ENCODE data around the gene PCGF5. TPM values are rescaled to one million over a fixed set of nuclear protein-coding genes. Genes with fewer than 3 reads are reported as not detected.

PCGF5 gene
- total and polyA plus RNA-seq, 2 experiments from 2014 or later = 7.7 to 8.7 TPM

DNA sequence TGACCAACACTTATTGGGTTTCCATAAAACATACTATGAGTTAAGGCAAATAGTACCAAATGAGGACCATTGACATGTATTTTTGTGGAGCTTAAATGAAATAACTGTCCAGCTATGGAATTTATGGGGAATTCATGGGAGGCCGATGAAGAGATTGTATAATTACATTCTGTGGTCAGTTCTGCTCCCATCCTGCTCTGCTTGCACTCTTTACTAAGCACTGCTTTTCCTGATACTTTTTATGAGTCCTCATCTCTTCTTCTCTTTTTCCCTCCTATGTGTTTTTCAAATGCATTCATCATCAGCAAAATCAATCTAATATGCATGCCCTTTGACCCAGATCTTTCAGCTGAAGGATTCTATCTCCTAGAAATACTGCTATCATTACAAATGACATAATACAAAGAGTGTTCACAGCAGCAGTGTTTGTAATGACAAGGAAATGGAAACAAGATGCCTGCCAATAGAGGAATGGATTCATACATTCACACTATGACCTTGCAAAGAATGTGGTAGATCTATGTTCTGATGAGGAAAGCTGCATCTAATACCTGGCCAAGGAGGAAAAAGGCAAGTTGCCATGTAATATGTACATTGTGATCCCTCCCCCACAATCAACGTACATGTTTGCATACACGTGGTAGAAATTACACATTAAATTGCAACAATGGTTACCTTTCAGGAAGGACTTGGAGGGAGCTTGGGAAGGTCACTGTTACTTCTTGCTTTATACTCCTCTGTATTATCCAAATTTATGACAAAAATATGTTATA lies 73.9 kb downstream of the PCGF5 start:
- Histone ChIP-seq H2AFZ (no peak overlapping the region), H3K4me1 (ENCODE audit: insufficient read depth) (peaks cover 7% of the 10 kb centered on the region; the same call in 1 of the 2 replicates), H3K36me3 (ENCODE audit: insufficient read depth) (no peaks in the 10 kb centered on the region), H3K27me3 (ENCODE audit: insufficient read depth) (0 out of 2 replicates have a peak, but pooled peaks cover 4% of the 10 kb centered on the region), H3K4me2 (no peak overlapping the region), H3K4me3 (no peak overlapping the region), H3K79me2 (replicated peaks; ENCODE audit: insufficient read depth) (no peaks in the 10 kb centered on the region), H3K9me2 (ENCODE audit: insufficient read depth) (no peaks in the 10 kb centered on the region), H3K27ac (ENCODE audit: low read depth) (no peak overlapping the region), H4K20me1 (replicated peaks; ENCODE audit: insufficient read depth) (no peaks in the 10 kb centered on the region), H3F3A (replicated peaks; ENCODE audit: low read depth) (no peaks in the 10 kb centered on the region)
- H3K27ac Mint-ChIP-seq = no peak overlapping the region
- TF ChIP-seq ZNF331 (CRISPR knock-in tag; IDR thresholded peaks at IDR 0.05; ENCODE audit: low read depth) = no peak
- TF ChIP-seq ZNF114 (CRISPR knock-in tag; IDR thresholded peaks at IDR 0.05) = no peak
- no peak for TF ChIP-seq CTCF (conservative IDR thresholded peaks at IDR 0.05; ENCODE audit: low read depth in 2 of 2)
- TF ChIP-seq STAT1 (IDR thresholded peaks at IDR 0.05; ENCODE audit: unreplicated experiment) = no peak
- ATAC-seq (no peak), DNase-seq (ENCODE audit: low spot score) (no peak)
- peaks cover 7% of the 10 kb centered on the region for H3K27me3 Mint-ChIP-seq (ENCODE audit: insufficient read depth, low read depth, poor library complexity)
- H3K4me3 Mint-ChIP-seq = no peak overlapping the region
- no peaks in the 10 kb centered on the region for H3K36me3 Mint-ChIP-seq (ENCODE audit: low read depth)
- no peaks in the 10 kb centered on the region for H3K9me3 Mint-ChIP-seq
- H3K4me1 Mint-ChIP-seq = peaks cover 10% of the 10 kb centered on the region

GRCh38 chr10:91295346-91295745 lies 74.9 kb downstream of the PCGF5 start:
- Mint-ChIP-seq H3K4me1 (peaks cover 10% of the 10 kb centered on the region), H3K4me3 (no peak overlapping the region), H3K9me3 (no peaks in the 10 kb centered on the region), H3K27ac (no peak overlapping the region), H3K27me3 (ENCODE audit: insufficient read depth, low read depth, poor library complexity) (peaks cover 7% of the 10 kb centered on the region), H3K36me3 (ENCODE audit: low read depth) (no peaks in the 10 kb centered on the region)
- Histone ChIP-seq H2AFZ (no peak overlapping the region), H3K4me2 (no peak overlapping the region), H3K27ac (ENCODE audit: low read depth) (no peak overlapping the region), H3K79me2 (replicated peaks; ENCODE audit: insufficient read depth) (no peaks in the 10 kb centered on the region), H3K4me3 (no peak overlapping the region), H3K36me3 (ENCODE audit: insufficient read depth) (no peaks in the 10 kb centered on the region), H4K20me1 (replicated peaks; ENCODE audit: insufficient read depth) (no peaks in the 10 kb centered on the region), H3K27me3 (ENCODE audit: insufficient read depth) (0 out of 2 replicates have a peak, but pooled peaks cover 4% of the 10 kb centered on the region), H3K4me1 (ENCODE audit: insufficient read depth) (peaks cover 11% of the 10 kb centered on the region; the same call in 1 of the 2 replicates), H3F3A (replicated peaks; ENCODE audit: low read depth) (no peaks in the 10 kb centered on the region), H3K9me2 (ENCODE audit: insufficient read depth) (no peaks in the 10 kb centered on the region)
- DNase-seq (ENCODE audit: low spot score) (no peak), ATAC-seq (no peak)
- TF ChIP-seq ZNF331 (CRISPR knock-in tag; IDR thresholded peaks at IDR 0.05; ENCODE audit: low read depth) (no peak), JUNB (IDR thresholded peaks at IDR 0.05; ENCODE audit: unreplicated experiment) (no peak), NANOG (IDR thresholded peaks at IDR 0.05; ENCODE audit: borderline replicate concordance) (no peak), REST (IDR thresholded peaks at IDR 0.05; ENCODE audit: unreplicated experiment) (no peak), STAT1 (IDR thresholded peaks at IDR 0.05; ENCODE audit: unreplicated experiment) (no peak)
- TF ChIP-seq, protein P1, sequence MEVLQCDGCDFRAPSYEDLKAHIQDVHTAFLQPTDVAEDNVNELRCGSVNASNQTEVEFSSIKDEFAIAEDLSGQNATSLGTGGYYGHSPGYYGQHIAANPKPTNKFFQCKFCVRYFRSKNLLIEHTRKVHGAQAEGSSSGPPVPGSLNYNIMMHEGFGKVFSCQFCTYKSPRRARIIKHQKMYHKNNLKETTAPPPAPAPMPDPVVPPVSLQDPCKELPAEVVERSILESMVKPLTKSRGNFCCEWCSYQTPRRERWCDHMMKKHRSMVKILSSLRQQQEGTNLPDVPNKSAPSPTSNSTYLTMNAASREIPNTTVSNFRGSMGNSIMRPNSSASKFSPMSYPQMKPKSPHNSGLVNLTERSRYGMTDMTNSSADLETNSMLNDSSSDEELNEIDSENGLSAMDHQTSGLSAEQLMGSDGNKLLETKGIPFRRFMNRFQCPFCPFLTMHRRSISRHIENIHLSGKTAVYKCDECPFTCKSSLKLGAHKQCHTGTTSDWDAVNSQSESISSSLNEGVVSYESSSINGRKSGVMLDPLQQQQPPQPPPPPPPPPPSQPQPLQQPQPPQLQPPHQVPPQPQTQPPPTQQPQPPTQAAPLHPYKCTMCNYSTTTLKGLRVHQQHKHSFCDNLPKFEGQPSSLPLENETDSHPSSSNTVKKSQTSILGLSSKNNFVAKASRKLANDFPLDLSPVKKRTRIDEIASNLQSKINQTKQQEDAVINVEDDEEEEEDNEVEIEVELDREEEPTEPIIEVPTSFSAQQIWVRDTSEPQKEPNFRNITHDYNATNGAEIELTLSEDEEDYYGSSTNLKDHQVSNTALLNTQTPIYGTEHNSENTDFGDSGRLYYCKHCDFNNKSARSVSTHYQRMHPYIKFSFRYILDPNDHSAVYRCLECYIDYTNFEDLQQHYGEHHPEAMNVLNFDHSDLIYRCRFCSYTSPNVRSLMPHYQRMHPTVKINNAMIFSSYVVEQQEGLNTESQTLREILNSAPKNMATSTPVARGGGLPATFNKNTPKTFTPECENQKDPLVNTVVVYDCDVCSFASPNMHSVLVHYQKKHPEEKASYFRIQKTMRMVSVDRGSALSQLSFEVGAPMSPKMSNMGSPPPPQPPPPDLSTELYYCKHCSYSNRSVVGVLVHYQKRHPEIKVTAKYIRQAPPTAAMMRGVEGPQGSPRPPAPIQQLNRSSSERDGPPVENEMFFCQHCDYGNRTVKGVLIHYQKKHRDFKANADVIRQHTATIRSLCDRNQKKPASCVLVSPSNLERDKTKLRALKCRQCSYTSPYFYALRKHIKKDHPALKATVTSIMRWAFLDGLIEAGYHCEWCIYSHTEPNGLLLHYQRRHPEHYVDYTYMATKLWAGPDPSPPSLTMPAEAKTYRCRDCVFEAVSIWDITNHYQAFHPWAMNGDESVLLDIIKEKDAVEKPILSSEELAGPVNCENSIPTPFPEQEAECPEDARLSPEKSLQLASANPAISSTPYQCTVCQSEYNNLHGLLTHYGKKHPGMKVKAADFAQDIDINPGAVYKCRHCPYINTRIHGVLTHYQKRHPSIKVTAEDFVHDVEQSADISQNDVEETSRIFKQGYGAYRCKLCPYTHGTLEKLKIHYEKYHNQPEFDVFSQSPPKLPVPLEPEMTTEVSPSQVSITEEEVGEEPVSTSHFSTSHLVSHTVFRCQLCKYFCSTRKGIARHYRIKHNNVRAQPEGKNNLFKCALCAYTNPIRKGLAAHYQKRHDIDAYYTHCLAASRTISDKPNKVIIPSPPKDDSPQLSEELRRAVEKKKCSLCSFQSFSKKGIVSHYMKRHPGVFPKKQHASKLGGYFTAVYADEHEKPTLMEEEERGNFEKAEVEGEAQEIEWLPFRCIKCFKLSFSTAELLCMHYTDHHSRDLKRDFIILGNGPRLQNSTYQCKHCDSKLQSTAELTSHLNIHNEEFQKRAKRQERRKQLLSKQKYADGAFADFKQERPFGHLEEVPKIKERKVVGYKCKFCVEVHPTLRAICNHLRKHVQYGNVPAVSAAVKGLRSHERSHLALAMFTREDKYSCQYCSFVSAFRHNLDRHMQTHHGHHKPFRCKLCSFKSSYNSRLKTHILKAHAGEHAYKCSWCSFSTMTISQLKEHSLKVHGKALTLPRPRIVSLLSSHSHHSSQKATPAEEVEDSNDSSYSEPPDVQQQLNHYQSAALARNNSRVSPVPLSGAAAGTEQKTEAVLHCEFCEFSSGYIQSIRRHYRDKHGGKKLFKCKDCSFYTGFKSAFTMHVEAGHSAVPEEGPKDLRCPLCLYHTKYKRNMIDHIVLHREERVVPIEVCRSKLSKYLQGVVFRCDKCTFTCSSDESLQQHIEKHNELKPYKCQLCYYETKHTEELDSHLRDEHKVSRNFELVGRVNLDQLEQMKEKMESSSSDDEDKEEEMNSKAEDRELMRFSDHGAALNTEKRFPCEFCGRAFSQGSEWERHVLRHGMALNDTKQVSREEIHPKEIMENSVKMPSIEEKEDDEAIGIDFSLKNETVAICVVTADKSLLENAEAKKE (CRISPR knock-in tag; IDR thresholded peaks at IDR 0.05) = no peak

All from GM23338 (cell line).